ENCODE data around the gene RNGTT. TPM values are rescaled to one million over a fixed set of nuclear protein-coding genes. Genes with fewer than 3 reads are reported as not detected.

RNGTT gene
- total RNA-seq, 1 donor from 2014 or later: 18.2 TPM

- H3K4me1 ChIP-seq: no peaks in the 10 kb centered on the region
- DNase-seq (ENCODE audit: extremely low spot score in 2 of 2): no peak
- TF ChIP-seq POLR2A (IDR thresholded peaks at IDR 0.05): no peak
- no peak for TF ChIP-seq POLR2AphosphoS5 (IDR thresholded peaks at IDR 0.05; ENCODE audit: insufficient read depth in 1 of 2, low read depth in 1 of 2)
- no peak for TF ChIP-seq CTCF (IDR thresholded peaks at IDR 0.05)
- intact Hi-C loops (cut with DNase I): no loop called here
- no peak overlapping the region for H3K4me3 ChIP-seq
- no peaks in the 10 kb centered on the region for H3K9me3 ChIP-seq
- H3K36me3 ChIP-seq: no peaks in the 10 kb centered on the region
- no peaks in the 10 kb centered on the region for H3K27me3 ChIP-seq
- no peak overlapping the region for H3K27ac ChIP-seq
Observed at GRCh38 chr6:88815491-88815890, 147.9 kb downstream of the RNGTT start.

- Histone ChIP-seq H3K4me1 (no peaks in the 10 kb centered on the region), H3K27ac (no peak overlapping the region), H3K9me3 (no peaks in the 10 kb centered on the region), H3K4me3 (no peak overlapping the region), H3K36me3 (no peaks in the 10 kb centered on the region), H3K27me3 (no peaks in the 10 kb centered on the region)
- intact Hi-C loops (cut with DNase I): no loop called here
- TF ChIP-seq CTCF (IDR thresholded peaks at IDR 0.05): no peak
- TF ChIP-seq POLR2A (IDR thresholded peaks at IDR 0.05): no peak
- no peak for TF ChIP-seq POLR2AphosphoS5 (IDR thresholded peaks at IDR 0.05; ENCODE audit: insufficient read depth in 1 of 2, low read depth in 1 of 2)
- no peak for DNase-seq (ENCODE audit: extremely low spot score in 2 of 2)
Observed at GRCh38 chr6:88814909-88815308, 148.5 kb downstream of the RNGTT start.

- intact Hi-C loops (cut with DNase I): no loop called here
- H3K4me1 ChIP-seq: no peaks in the 10 kb centered on the region
- no peaks in the 10 kb centered on the region for H3K27me3 ChIP-seq
- H3K27ac ChIP-seq: no peak overlapping the region
- TF ChIP-seq POLR2AphosphoS5 (IDR thresholded peaks at IDR 0.05; ENCODE audit: insufficient read depth in 1 of 2, low read depth in 1 of 2) (no peak), CTCF (IDR thresholded peaks at IDR 0.05) (no peak), POLR2A (IDR thresholded peaks at IDR 0.05) (no peak)
- H3K36me3 ChIP-seq: no peaks in the 10 kb centered on the region
- H3K9me3 ChIP-seq: no peaks in the 10 kb centered on the region
- H3K4me3 ChIP-seq: no peak overlapping the region
- DNase-seq (ENCODE audit: extremely low spot score in 2 of 2): no peak
Observed at GRCh38 chr6:88813045-88813444, 150.4 kb downstream of the RNGTT start.

GRCh38 chr6:88810701-88811100 lies 152.7 kb downstream of the RNGTT start:
- H3K36me3 ChIP-seq: no peaks in the 10 kb centered on the region
- no peaks in the 10 kb centered on the region for H3K27me3 ChIP-seq
- no peaks in the 10 kb centered on the region for H3K4me1 ChIP-seq
- no peaks in the 10 kb centered on the region for H3K9me3 ChIP-seq
- no peak overlapping the region for H3K27ac ChIP-seq
- no peak for DNase-seq (ENCODE audit: extremely low spot score in 2 of 2)
- intact Hi-C loops (cut with DNase I): no loop called here
- no peak overlapping the region for H3K4me3 ChIP-seq
- TF ChIP-seq POLR2AphosphoS5 (IDR thresholded peaks at IDR 0.05; ENCODE audit: insufficient read depth in 1 of 2, low read depth in 1 of 2): no peak
- TF ChIP-seq POLR2A (IDR thresholded peaks at IDR 0.05): no peak

GRCh38 chr6:88810089-88810488 lies 153.3 kb downstream of the RNGTT start:
- H3K4me3 ChIP-seq: no peak overlapping the region
- TF ChIP-seq POLR2A (IDR thresholded peaks at IDR 0.05) (no peak), CTCF (IDR thresholded peaks at IDR 0.05) (no peak), POLR2AphosphoS5 (IDR thresholded peaks at IDR 0.05; ENCODE audit: insufficient read depth in 1 of 2, low read depth in 1 of 2) (no peak)
- no peak for DNase-seq (ENCODE audit: extremely low spot score in 2 of 2)
- no peaks in the 10 kb centered on the region for H3K9me3 ChIP-seq
- no peak overlapping the region for H3K27ac ChIP-seq
- intact Hi-C loops (cut with DNase I): no loop called here
- H3K4me1 ChIP-seq: no peaks in the 10 kb centered on the region
- no peaks in the 10 kb centered on the region for H3K36me3 ChIP-seq
- H3K27me3 ChIP-seq: no peaks in the 10 kb centered on the region

Data from vagina (tissue), 2 donors.